GM12873 (cell line): ENCODE results near the gene CHCHD6.

Source experiments
- CTCF ChIP-seq: IDR thresholded peaks from 2 replicates; pipeline ENCODE4 v1.5.1; 2012; ENCODE audit warnings: low read depth, mild to moderate bottlenecking, moderate library complexity, low read length, control low read depth; ENCODE audit not compliant: insufficient read depth; ENCODE audit errors: missing control alignments

CHCHD6 gene

DNA sequence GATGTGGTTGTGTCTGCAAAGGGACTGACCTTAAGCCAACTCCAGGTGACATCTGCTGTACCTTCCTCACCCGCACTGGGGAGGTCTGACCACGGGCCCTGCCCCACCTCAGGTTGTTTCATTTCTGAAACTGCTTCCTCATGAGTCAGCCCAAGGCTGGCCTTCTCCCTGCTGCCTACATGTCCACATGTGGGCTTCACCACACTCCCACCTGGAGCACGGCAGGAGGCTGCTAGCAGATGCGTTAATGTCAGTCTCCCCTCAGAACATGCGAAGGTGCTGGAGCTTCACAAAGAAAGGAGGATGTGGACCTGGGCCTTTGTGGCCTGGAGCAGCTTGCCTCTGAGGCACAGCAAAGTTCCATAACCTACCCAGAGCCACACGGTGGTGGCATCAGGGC is 209.5 kb downstream of the CHCHD6 start:
- TF ChIP-seq CTCF, result no peak

DNA sequence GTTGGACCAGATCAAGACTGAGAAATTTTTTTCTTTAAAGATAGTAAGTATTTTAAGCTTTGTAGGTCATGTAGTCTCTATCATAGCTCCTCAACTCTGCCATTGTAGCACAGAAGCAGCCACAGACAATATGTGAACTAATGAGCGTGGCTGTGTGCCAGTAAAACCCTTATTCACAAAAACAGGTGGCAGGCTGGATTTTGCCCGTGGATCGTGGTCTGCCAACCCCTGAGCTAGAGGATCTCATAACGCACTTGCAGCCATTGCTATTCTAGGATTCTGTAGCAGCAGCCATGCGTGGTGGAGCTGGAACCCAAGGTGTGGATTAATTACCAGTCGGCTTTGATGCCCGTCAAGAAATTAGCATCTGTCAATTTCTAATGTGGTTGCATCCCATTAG is 210.2 kb downstream of the CHCHD6 start:
- no peak for TF ChIP-seq CTCF

GRCh38 chr3:126915015-126915414 is 211.0 kb downstream of the CHCHD6 start:
- TF ChIP-seq CTCF, result no peak

- TF ChIP-seq CTCF, result no peak
These were observed 212.5 kb downstream of the CHCHD6 start for GRCh38 chr3:126916546-126916945.

DNA sequence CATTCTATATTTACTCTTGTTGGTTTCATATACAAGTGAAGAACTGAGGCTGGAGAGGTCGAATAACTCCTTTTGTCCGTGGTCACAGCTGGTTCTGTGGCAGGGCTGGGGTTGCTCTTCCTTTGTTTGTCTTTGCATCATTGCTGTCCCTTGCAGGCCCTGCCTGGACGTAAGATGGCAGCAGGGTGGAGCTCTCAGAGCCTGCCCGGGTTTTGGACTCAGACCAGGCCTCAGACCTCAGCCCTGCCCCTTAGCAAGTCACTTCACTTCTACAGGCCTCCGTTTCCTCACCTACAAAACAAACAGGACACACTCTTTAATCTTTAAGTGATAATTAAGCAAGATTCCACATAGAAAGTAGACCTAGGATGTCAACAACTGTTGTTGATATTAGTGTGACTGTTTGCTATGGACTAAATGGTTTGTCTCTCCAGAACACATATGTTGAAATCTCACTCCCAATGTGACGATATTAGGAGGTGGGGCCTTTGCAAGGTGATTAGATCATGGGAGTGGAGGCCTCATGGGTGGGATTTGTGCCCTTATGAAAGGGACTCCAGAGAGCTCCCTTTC is 213.3 kb downstream of the CHCHD6 start:
- TF ChIP-seq CTCF, result no peak

- no peak for TF ChIP-seq CTCF
These were observed 214.3 kb downstream of the CHCHD6 start for GRCh38 chr3:126918355-126918821.

- no peak for TF ChIP-seq CTCF
These were observed 217.2 kb downstream of the CHCHD6 start for GRCh38 chr3:126921085-126921824.
